SK-N-SH (cell line): ENCODE results near the gene AKT3. TPM values are rescaled to one million over a fixed set of nuclear protein-coding genes. Genes with fewer than 3 reads are reported as not detected.

ENCODE experiments used
- CTCF ChIA-PET: fragments of 300-600, 350-600 bp; formaldehyde crosslinking; extraction: SDS; loops from one replicate; lab custom pipeline; 2021; lab: Yijun Ruan, JAX
- POLR2A ChIA-PET: fragments of 350-600 bp; sonication (Branson Sonifier 250); formaldehyde crosslinking; extraction: SDS; loops from one replicate; lab custom pipeline; 2020; ENCODE audit warnings: antibody characterized with exemption, inconsistent platforms; lab: Yijun Ruan, JAX
- DNase-seq: peaks from one replicate; pipeline ENCODE4 v3.0.0; 2012
- H2AFZ ChIP-seq: fragments of 200-600 bp; sonication (generic); 2 replicates; pipeline ENCODE4 v1.8.1; 2016; ENCODE audit warnings: antibody characterized with exemption, mild to moderate bottlenecking, low read depth
- H3F3A ChIP-seq: fragments of 200-600 bp; sonication (generic); replicated peaks from 2 replicates; pipeline ENCODE3; 2016; ENCODE audit warnings: antibody characterized with exemption, mild to moderate bottlenecking; ENCODE audit not compliant: insufficient read depth
- H3K27ac ChIP-seq, 2 experiments: fragments of 200-500 bp in 1 of 2; fragments of 200-600 bp in 1 of 2; sonication (Bioruptor generic) in 1 of 2; sonication (generic), shearing (Covaris generic) in 1 of 2; 2 replicates each; pipeline versions ENCODE4 v1.5.1 to v1.6.1; 2014 to 2016; ENCODE audit warnings: low read depth in 2 of 2, inconsistent platforms in 1 of 2, low read length in 1 of 2, mild to moderate bottlenecking in 1 of 2, mixed read lengths in 1 of 2
- H3K27me3 ChIP-seq: fragments of 200-600 bp; sonication (generic), shearing (Covaris generic); 2 replicates; pipeline ENCODE4 v1.6.1; 2016; ENCODE audit warnings: mixed run types; ENCODE audit not compliant: insufficient read depth
- H3K36me3 ChIP-seq, 2 experiments: fragments of 200-500 bp in 1 of 2; fragments of 200-600 bp in 1 of 2; sonication (Bioruptor generic) in 1 of 2; sonication (generic) in 1 of 2; replicated peaks in 1 of 2; 2 replicates each; pipeline versions ENCODE3 to v1.5.1; 2014 to 2016; ENCODE audit warnings: low read length in 1 of 2, mild to moderate bottlenecking in 1 of 2; ENCODE audit not compliant: insufficient read depth in 2 of 2, control insufficient read depth in 1 of 2
- H3K4me1 ChIP-seq, 2 experiments: fragments of 200-500 bp in 1 of 2; fragments of 200-600 bp in 1 of 2; sonication (Bioruptor generic) in 1 of 2; sonication (generic), shearing (Covaris generic) in 1 of 2; 2 replicates each; pipeline versions ENCODE4 v1.5.1 to v1.6.1; 2014 to 2016; ENCODE audit warnings: low read depth in 1 of 2, low read length in 1 of 2, mixed run types in 1 of 2; ENCODE audit not compliant: insufficient read depth in 2 of 2, control insufficient read depth in 1 of 2
- H3K4me2 ChIP-seq: fragments of 200-600 bp; sonication (generic), shearing (Covaris generic); 2 replicates; pipeline ENCODE4 v1.6.1; 2017; ENCODE audit warnings: mixed run types
- H3K4me3 ChIP-seq, 2 experiments: fragments of 200-500 bp in 1 of 2; fragments of 200-600 bp in 1 of 2; sonication (Bioruptor generic) in 1 of 2; sonication (generic), shearing (Covaris generic) in 1 of 2; 2 replicates each; pipeline versions ENCODE4 v1.5.1 to v1.8.1; 2014 to 2016; ENCODE audit warnings: low read depth in 2 of 2, inconsistent platforms in 1 of 2, low read length in 1 of 2, mild to moderate bottlenecking in 1 of 2, mixed read lengths in 1 of 2, moderate library complexity in 1 of 2
- H3K79me2 ChIP-seq: fragments of 200-600 bp; sonication (generic); 2 replicates; pipeline ENCODE4 v1.8.1; 2017; ENCODE audit warnings: mild to moderate bottlenecking; ENCODE audit not compliant: insufficient read depth
- H3K9ac ChIP-seq: fragments of 200-600 bp; sonication (generic); 2 replicates; pipeline ENCODE4 v1.6.1; 2017; ENCODE audit warnings: mixed run types
- H3K9me2 ChIP-seq: fragments of 200-600 bp; sonication (generic); 2 replicates; pipeline ENCODE4 v1.6.1; 2017; ENCODE audit warnings: mixed run types
- H3K9me3 ChIP-seq: fragments of 200-600 bp; sonication (generic); 2 replicates; pipeline ENCODE4 v1.6.1; 2017; ENCODE audit warnings: mixed run types, mild to moderate bottlenecking, moderate library complexity
- H4K20me1 ChIP-seq: fragments of 200-600 bp; sonication (generic); 2 replicates; pipeline ENCODE4 v1.6.1; 2017; ENCODE audit warnings: mild to moderate bottlenecking, mixed run types; ENCODE audit not compliant: insufficient read depth
- CHD2 ChIP-seq: fragments of 150-350 bp; IDR thresholded peaks from 2 replicates; pipeline ENCODE4 v1.6.1; 2018; ENCODE audit warnings: low read length; ENCODE audit not compliant: partially characterized antibody
- ELF1 ChIP-seq: IDR thresholded peaks from 2 replicates; pipeline ENCODE4 v1.4.0; 2012
- EP300 ChIP-seq, 2 experiments: IDR thresholded peaks; 2 replicates each; pipeline versions ENCODE4 v1.4.0 to v1.6.1; 2012; ENCODE audit warnings: borderline replicate concordance in 1 of 2, low read depth in 1 of 2, low read length in 1 of 2
- FOXJ3 ChIP-seq: sonication (generic); formaldehyde crosslinking; IDR thresholded peaks from 2 replicates; pipeline ENCODE4 v1.5.1; 2020; ENCODE audit warnings: mild to moderate bottlenecking, missing genetic modification reagents
- FOXM1 ChIP-seq: IDR thresholded peaks from 2 replicates; pipeline ENCODE4 v1.4.0; 2012; ENCODE audit warnings: low read depth, mild to moderate bottlenecking
- GABPA ChIP-seq: IDR thresholded peaks from 2 replicates; pipeline ENCODE4 v1.4.0; 2012; ENCODE audit warnings: low read depth, mild to moderate bottlenecking
- JUND ChIP-seq: IDR thresholded peaks from 2 replicates; pipeline ENCODE4 v1.4.0; 2012
- MEF2A ChIP-seq: IDR thresholded peaks from 2 replicates; pipeline ENCODE4 v1.4.0; 2012; ENCODE audit warnings: low read depth, borderline replicate concordance
- POLR2AphosphoS5 ChIP-seq: IDR thresholded peaks from 2 replicates; pipeline ENCODE4 v1.6.1; 2012; ENCODE audit warnings: low read depth, low read length
- RCOR1 ChIP-seq: fragments of 150-350 bp; IDR thresholded peaks from 2 replicates; pipeline ENCODE4 v1.6.1; 2017; ENCODE audit warnings: antibody characterized with exemption, low read length
- RFX5 ChIP-seq: IDR thresholded peaks from 2 replicates; pipeline ENCODE4 v1.6.1; 2012; ENCODE audit warnings: mild to moderate bottlenecking, improper control_type of control experiment, low read length
- SIN3A ChIP-seq: IDR thresholded peaks from 2 replicates; pipeline ENCODE4 v1.6.1; 2012; ENCODE audit warnings: low read depth, mild to moderate bottlenecking, low read length, moderate library complexity, borderline replicate concordance
- TCF12 ChIP-seq: IDR thresholded peaks from 2 replicates; pipeline ENCODE4 v1.4.0; 2012
- WGBS: methylation state at CpG from one replicate; pipeline ENCODE4 v1.1.6; 2017; ENCODE audit warnings: low lambda C conversion rate; 5-methylcytosine and 5-hydroxymethylcytosine counted together
- polyA plus RNA-seq, 3 experiments: library from polyadenylated mRNA; depleted of rRNA; stranded (reverse); fragments of >200 nt; gene quantifications; 2 replicates each; pipeline ENCODE4 v1.2.3, GENCODE V29; 2012
- TF ChIP-seq, protein P1 (sequence below): IDR thresholded peaks from 2 replicates; pipeline ENCODE4 v1.4.0; 2012; ENCODE audit warnings: low read depth
- TF ChIP-seq, protein P2 (sequence below): IDR thresholded peaks from 2 replicates; pipeline ENCODE4; 2012
- TF ChIP-seq, protein P3 (sequence below): fragments of 150-350 bp; IDR thresholded peaks from 2 replicates; pipeline ENCODE4 v1.6.1; 2016; ENCODE audit warnings: mild to moderate bottlenecking, low read depth, low read length
- TF ChIP-seq, protein P4 (sequence below): IDR thresholded peaks from 2 replicates; pipeline ENCODE4 v1.4.0; 2012; ENCODE audit warnings: low read depth, borderline replicate concordance
- TF ChIP-seq, protein P5 (sequence below): fragments of 150-350 bp; IDR thresholded peaks from 2 replicates; pipeline ENCODE4 v1.6.1; 2017; ENCODE audit warnings: antibody characterized with exemption, low read length, low read depth, borderline replicate concordance
- TF ChIP-seq, protein P6 (sequence below): fragments of 200-600 bp; sonication (generic); IDR thresholded peaks from 2 replicates; pipeline ENCODE4 v1.6.1; 2017; ENCODE audit warnings: antibody characterized with exemption, mild to moderate bottlenecking, moderate library complexity

Gene AKT3
- polyA plus RNA-seq, 1 of the 3 experiments (the other 2 are of a cell fraction) = 12.7 TPM

DNA sequence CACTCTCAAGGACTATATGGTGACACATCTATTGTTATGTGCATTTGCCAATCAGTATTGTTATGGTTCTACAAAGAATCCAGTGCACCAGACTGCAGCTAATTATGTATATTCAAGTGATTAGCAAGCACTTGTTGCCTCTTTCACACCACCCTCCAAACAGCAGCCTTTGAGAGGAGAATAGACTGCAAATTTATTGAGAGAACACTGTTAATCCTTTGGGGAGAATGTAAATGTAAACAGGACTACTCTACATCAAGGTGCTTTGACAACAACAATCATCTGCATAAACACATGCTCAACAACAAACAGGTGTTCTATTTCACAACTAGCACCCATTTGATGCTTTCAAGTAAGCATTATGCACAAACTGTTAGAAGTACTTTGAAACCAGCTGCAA, 117.4 kb downstream of the AKT3 start:
- no peaks in the 10 kb centered on the region; a peak in 1 of 4 replicates for H3K4me1 ChIP-seq
- ChIA-PET CTCF (interaction anchor here (1.2 to 1.3 kb wide), 3 partner anchors 16 to 19 kb away, joined by 4 to 5 read pairs (median 4); no protein-coding TSS in a partner anchor), POLR2A (no interaction called here)
- H3K79me2 ChIP-seq = peaks cover 69% of the 10 kb centered on the region
- H3K9me3 ChIP-seq = no peaks in the 10 kb centered on the region
- H3F3A ChIP-seq = no peaks in the 10 kb centered on the region
- H3K36me3 ChIP-seq = peaks cover 6 to 10% of the 10 kb centered on the region in 2 experiments
- no peak overlapping the region for H3K9ac ChIP-seq
- no peak for DNase-seq
- H3K4me3 ChIP-seq = no peak overlapping the region
- H3K27ac ChIP-seq = no peak overlapping the region
- TF ChIP-seq RFX5 = no peak
- TF ChIP-seq TCF12 = no peak
- no peak for TF ChIP-seq MEF2A
- no peak for TF ChIP-seq ELF1
- TF ChIP-seq CHD2 = no peak
- TF ChIP-seq, protein P1, sequence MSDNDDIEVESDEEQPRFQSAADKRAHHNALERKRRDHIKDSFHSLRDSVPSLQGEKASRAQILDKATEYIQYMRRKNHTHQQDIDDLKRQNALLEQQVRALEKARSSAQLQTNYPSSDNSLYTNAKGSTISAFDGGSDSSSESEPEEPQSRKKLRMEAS = no peak
- TF ChIP-seq, protein P2, sequence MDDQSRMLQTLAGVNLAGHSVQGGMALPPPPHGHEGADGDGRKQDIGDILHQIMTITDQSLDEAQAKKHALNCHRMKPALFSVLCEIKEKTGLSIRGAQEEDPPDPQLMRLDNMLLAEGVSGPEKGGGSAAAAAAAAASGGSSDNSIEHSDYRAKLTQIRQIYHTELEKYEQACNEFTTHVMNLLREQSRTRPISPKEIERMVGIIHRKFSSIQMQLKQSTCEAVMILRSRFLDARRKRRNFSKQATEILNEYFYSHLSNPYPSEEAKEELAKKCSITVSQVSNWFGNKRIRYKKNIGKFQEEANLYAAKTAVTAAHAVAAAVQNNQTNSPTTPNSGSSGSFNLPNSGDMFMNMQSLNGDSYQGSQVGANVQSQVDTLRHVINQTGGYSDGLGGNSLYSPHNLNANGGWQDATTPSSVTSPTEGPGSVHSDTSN = no peak
- TF ChIP-seq EP300 (IDR thresholded peaks at IDR 0.05; ENCODE audit: borderline replicate concordance in 1 of 2, low read depth in 1 of 2, low read length in 1 of 2) = no peak
- TF ChIP-seq, protein P3, sequence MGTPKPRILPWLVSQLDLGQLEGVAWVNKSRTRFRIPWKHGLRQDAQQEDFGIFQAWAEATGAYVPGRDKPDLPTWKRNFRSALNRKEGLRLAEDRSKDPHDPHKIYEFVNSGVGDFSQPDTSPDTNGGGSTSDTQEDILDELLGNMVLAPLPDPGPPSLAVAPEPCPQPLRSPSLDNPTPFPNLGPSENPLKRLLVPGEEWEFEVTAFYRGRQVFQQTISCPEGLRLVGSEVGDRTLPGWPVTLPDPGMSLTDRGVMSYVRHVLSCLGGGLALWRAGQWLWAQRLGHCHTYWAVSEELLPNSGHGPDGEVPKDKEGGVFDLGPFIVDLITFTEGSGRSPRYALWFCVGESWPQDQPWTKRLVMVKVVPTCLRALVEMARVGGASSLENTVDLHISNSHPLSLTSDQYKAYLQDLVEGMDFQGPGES = no peak
- no peaks in the 10 kb centered on the region for H3K27me3 ChIP-seq
- H2AFZ ChIP-seq = no peak overlapping the region
- no peaks in the 10 kb centered on the region for H4K20me1 ChIP-seq
- H3K9me2 ChIP-seq = no peaks in the 10 kb centered on the region
- no peak overlapping the region for H3K4me2 ChIP-seq

DNA sequence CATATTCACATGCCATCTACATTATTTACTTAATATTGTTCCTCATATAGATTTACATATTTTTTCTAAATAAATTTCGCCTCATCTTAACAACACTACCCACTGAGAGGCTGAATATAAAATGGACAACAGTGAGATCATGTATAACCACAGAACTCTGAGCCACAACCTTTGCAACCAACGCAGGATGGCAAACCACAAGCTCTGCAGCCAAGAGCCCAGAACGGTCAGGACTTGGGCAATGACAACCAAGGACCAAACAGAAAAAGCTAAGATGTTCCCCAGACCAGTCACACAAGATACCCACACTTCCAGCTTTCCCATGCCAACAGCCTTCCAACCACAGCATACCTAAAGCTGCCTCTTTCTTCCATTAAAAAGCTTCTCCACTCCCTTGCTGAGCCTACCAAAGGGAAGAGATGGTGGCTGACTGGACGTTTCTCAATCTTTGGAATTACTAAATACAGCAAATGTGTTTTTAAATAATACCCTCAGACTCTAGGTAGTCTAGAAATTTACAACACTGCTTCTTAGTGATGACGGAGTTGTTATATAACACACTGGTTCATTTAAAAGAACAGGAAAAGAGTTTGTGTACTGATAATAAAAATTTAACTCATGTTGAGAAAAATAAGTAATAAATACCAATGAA, 117.9 kb downstream of the AKT3 start:
- Histone ChIP-seq H3K4me2 (no peak overlapping the region), H3K27me3 (no peaks in the 10 kb centered on the region), H3K4me1 (no peaks in the 10 kb centered on the region; a peak in 1 of 4 replicates), H3K27ac (no peak overlapping the region), H3K9me2 (no peaks in the 10 kb centered on the region), H4K20me1 (no peaks in the 10 kb centered on the region), H3K9ac (no peak overlapping the region), H3K9me3 (no peaks in the 10 kb centered on the region), H2AFZ (no peak overlapping the region), H3K36me3 (peaks cover 6 to 10% of the 10 kb centered on the region in 2 experiments)
- CTCF ChIA-PET = interaction anchor here (1.2 to 1.3 kb wide), 3 partner anchors 9 to 18 kb away, joined by 4 to 5 read pairs (median 5); no protein-coding TSS in a partner anchor
- 95% methylated on average over 5 of the region's 5 CpGs for WGBS
- no peak for DNase-seq
- TF ChIP-seq GABPA (no peak), SIN3A (no peak), ELF1 (no peak), JUND (no peak), POLR2AphosphoS5 (no peak), FOXM1 (no peak), FOXJ3 (CRISPR knock-in tag) (no peak), RCOR1 (no peak)
- TF ChIP-seq, protein P4, sequence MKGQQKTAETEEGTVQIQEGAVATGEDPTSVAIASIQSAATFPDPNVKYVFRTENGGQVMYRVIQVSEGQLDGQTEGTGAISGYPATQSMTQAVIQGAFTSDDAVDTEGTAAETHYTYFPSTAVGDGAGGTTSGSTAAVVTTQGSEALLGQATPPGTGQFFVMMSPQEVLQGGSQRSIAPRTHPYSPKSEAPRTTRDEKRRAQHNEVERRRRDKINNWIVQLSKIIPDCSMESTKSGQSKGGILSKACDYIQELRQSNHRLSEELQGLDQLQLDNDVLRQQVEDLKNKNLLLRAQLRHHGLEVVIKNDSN = no peak
- TF ChIP-seq, protein P5, sequence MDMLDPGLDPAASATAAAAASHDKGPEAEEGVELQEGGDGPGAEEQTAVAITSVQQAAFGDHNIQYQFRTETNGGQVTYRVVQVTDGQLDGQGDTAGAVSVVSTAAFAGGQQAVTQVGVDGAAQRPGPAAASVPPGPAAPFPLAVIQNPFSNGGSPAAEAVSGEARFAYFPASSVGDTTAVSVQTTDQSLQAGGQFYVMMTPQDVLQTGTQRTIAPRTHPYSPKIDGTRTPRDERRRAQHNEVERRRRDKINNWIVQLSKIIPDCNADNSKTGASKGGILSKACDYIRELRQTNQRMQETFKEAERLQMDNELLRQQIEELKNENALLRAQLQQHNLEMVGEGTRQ = no peak
- TF ChIP-seq, protein P6, sequence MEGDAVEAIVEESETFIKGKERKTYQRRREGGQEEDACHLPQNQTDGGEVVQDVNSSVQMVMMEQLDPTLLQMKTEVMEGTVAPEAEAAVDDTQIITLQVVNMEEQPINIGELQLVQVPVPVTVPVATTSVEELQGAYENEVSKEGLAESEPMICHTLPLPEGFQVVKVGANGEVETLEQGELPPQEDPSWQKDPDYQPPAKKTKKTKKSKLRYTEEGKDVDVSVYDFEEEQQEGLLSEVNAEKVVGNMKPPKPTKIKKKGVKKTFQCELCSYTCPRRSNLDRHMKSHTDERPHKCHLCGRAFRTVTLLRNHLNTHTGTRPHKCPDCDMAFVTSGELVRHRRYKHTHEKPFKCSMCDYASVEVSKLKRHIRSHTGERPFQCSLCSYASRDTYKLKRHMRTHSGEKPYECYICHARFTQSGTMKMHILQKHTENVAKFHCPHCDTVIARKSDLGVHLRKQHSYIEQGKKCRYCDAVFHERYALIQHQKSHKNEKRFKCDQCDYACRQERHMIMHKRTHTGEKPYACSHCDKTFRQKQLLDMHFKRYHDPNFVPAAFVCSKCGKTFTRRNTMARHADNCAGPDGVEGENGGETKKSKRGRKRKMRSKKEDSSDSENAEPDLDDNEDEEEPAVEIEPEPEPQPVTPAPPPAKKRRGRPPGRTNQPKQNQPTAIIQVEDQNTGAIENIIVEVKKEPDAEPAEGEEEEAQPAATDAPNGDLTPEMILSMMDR = no peak
- TF ChIP-seq, protein P2 = no peak
- TF ChIP-seq, all 33 proteins: peak for 0
- Histone ChIP-seq H3F3A (no peaks in the 10 kb centered on the region), H3K79me2 (peaks cover 67% of the 10 kb centered on the region), H3K4me3 (no peak overlapping the region)
- POLR2A ChIA-PET = no interaction called here
